Measurements from ENCODE around the gene TTC9C.
A peak's percentile ranks its signal among the peaks of the same experiment; 100 is the strongest.
"Not testable (repeated sequence)": the region's sequence is repeated elsewhere in the genome, so short reads cannot be mapped to it uniquely, and the experiment has no call there.

The TTC9C gene, protein sequence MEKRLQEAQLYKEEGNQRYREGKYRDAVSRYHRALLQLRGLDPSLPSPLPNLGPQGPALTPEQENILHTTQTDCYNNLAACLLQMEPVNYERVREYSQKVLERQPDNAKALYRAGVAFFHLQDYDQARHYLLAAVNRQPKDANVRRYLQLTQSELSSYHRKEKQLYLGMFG

DNA sequence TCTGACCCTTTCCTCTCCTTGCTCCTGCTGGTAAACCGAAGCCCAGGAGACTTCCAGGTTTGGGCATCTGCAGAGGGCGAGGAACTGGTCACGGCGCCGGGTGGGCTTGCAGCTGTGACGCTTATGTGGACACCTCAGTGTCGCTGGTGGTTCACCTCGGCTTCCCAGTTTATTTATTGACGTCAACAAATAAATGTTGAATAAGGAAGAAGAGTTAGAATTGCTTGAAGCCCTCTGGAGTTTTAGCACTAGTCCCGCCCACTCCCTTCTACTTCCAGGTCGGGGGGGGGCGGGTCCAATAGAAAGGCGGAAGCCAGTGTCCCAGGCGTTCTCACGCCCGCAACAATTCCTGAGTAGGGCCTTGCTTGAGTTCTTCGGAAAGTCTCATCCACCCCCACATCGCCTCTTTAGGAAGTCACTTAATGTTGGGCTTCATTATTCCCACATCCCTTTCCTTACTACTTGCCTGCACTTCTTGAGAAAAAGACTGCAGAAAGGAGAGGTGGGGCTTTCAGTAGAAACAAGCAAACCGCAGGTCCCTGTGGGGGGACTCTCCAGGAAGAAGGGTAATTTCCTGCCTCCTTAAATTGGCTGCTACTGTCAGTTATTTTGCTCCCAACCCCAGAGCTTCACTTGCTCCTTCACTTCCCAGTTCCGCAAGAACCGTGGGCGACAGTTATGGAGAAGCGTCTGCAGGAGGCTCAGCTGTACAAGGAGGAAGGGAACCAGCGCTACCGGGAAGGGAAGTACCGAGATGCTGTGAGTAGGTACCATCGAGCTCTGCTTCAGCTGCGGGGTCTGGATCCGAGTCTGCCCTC, at the start of gene TTC9C:
TSS of gene TTC9C (plus strand) at position 316 of the 818 bp plus-strand sequence. CDS start at position 679, 363 bp downstream.
- peak; percentile 75 for DNase-seq

DNA sequence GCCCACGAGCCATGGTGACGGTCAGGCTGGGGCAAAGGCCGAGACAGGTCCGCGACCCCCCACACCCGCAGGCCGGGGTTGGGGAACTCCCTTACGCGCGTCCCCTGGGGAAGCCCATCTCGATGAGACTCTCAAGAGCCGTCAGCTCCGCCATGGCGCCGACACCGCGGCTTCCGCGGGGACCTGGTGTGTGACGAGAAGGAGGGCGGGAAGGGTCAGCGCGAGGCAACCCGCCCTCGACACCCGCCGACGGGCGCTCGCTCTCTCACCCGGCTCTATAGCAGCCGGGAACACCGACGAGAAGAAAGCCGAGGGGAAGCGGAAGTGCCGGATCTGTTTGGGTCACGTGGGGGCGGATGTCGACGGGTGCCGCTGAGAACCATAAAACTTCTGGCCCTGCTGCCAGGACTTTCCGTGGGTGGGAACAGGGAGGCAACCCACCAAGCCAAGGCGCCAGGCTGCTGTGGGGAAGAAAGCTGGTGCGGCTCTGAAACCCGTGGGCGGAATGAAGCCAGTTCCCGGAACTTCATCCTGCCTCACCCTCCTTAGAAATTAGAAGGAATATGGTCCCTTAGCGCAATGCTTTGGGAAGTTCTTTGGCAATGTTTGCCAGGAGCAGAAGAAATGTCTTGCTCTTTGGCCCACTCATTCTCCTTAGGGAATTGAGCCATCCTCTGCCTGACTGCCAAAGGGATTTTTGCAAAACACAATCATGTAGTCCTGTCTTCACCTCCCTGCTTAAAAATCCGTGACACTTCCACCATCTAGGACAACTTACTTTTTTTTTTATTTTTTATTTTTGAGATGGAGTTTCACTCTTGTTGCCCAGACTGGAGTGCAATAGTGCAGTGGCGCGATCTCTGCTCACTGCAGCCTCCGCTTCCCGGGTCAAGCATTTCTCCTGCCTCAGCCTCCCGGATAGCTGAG, 49.3 kb upstream of the TTC9C start, which contains the start of gene UBXN1:
TSS of gene UBXN1 (minus strand) at position 304 of the 927 bp plus-strand sequence. CDS start at position 154, 150 bp downstream.
- DNase-seq: peak; percentile 79

GRCh38 chr11:62680825-62681240, 47.5 kb upstream of the TTC9C start:
- peak; percentile 51 for DNase-seq

GRCh38 chr11:62682518-62682917, 45.8 kb upstream of the TTC9C start:
- no peak for DNase-seq

- DNase-seq: no peak
These were observed 40.5 kb upstream of the TTC9C start for GRCh38 chr11:62687508-62688396.

DNA sequence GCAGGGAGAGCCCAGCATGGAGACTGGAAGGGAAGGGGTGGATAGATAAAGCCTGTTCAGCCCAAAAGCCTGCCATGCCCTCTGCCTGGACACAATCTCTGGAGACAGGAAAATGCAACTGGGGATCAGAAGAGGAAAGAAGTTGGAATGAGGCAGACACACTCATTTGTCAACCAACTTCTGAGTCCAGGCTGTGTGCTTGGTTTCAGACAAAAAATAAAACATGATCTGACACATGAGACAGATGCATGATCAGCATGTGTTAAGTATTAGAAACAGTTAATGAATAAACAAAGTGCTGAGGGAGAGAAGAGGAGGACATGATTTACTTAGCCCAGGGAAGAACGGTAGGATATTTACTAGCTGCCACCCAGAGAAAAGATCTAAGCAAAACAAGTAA, 39.8 kb upstream of the TTC9C start:
- no peak for DNase-seq

DNA sequence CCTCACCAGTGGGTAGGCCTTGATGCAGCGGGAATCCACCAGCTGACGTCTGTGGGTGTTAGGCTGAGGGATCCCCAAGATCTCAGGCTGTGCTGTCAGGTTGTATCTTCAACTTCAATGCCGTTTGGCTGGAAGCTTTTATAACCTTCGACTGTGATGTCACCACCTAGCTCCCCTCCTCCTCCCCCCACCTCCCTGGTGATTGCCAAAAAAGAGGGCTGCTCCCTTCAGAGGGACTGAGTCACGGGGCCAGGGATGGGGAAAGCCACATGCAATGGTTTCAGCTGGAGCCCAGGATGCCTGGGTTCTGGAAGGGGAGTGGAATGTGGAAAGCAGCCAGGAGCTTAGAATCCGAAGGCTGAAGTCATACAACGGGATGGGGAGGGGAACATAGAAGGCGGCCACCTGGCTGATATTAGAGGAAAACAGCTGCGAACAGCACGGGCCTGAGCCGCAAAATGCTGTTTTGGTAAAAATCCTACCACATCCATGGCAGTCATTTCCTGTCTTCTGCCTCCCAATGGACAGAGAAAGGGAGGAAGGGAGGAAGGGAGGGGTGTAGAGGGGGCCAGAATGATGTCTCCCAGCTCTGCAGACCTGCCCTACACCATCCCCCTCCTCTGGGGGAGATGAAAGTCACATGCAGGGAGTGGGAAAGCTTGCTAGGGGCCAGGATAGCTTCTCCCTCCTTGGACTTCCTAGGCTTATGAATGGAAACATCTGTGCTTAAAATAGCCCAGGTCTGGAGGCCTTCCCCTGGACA, 38.7 kb upstream of the TTC9C start, which contains the start of gene LRRN4CL:
TSS of gene LRRN4CL (minus strand) at position 110 of the 763 bp plus-strand sequence. CDS start 1,022 bp downstream, outside the sequence.
- no peak for DNase-seq

GRCh38 chr11:62693624-62694023, 34.7 kb upstream of the TTC9C start:
- not testable (repeated sequence) for DNase-seq

DNA sequence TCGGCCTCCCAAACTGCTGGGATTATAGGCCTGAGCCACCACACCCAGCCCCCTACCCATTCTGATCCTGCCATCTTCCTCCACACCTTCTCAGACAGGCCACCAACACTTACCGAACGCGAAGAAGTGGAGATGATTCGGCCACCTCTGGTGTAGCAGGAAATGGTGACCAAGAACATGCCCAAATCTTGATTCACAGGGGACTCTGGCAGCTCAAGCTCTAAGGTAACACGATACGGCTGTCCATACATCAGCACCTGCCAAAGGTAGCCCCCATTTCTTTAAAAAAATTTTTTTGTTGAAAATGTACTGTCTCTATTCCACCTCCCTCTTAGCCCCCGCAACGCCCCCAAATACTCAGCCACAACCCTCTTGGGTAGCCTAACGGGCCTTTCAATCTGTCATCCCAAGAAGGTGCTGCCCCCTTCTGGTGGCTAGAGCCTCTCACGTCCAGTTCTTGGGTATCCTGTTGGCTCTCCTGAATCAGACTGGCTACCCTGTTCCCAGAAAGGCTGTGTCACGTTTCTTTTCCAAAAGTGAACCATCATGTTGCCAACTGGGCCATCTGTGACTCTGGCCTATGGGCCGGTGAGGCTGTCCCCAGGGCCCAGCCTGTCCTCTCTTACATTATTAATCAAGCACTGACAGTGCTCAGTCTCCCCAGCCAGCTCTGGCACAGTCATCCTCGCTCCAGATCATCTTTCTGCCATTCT, 33.7 kb upstream of the TTC9C start:
- peak; percentile 43 for DNase-seq

GRCh38 chr11:62702246-62702645, 26.0 kb upstream of the TTC9C start:
- DNase-seq: no peak

DNA sequence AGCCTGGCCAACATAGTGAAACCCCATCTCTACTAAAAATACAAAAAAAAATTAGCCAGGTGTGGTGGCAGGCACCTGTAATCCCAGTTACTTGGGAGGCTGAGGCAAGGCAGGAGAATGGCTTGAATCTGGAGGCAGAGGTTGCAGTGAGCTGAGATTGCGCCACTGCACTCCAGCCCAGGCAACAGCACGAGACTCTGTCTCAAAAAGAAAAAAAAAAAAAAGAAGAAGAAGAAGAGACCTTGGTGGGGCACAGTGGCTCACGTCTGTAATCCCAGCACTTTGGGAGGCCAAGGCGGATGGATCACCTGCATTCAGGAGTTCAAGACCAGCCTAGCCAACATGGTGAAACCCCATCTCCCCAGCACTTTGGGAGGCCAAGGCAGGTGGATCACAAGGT, 24.4 kb upstream of the TTC9C start:
- DNase-seq: not testable (repeated sequence)

DNA sequence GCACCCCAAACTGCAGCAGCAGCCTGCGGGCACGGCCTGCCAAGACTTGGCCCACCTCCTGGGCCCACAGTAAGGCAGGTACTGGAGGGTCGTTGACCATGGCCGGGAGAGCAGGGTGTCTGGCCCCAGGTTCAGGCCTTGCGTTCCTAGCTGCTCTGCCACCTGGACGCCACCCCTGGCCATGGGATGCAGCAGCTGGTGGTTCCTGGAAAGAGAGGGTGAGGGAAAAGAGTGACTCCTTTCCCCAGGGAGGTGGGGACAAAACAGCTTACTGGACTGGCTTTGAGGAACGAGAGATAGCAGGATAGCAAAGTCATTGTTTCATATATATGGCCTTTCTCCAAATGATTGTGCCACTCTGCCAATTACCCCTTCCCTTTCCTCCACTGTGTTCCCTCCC, 22.9 kb upstream of the TTC9C start:
- DNase-seq: peak; percentile 36

- peak; percentile 98 for DNase-seq
These were observed 22.1 kb upstream of the TTC9C start for GRCh38 chr11:62705880-62706849.

DNA sequence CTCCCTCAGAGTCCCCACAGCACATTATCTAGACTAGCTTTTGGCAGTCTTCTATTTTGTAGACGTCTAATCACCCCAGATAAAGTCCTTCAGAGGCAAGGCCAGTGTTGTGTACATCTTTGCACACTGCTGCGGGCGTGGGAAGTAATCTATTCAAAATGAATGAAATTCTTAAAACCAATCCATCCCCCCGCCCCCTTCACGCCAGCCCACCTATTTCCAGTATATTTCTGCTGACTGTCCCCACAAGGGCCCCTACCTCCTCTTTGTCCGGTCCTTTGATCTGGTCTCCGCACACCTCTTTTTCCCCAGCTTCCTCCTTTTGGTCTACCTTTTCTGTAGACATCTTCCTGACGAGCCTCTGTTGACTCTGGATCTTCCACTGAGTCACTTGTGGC, 21.4 kb upstream of the TTC9C start:
- DNase-seq: no peak

GRCh38 chr11:62707277-62707861, 20.9 kb upstream of the TTC9C start, which contains the start of the genes BSCL2 and GNG3:
Gene BSCL2, minus strand, starts transcription at chr11:62707424. Its CDS starts 229 bp downstream, at chr11:62707195.
Gene GNG3, plus strand, starts transcription at chr11:62707676. Its CDS starts 620 bp downstream, at chr11:62708296.
- no peak for DNase-seq

- DNase-seq: no peak
These were observed 19.9 kb upstream of the TTC9C start for GRCh38 chr11:62708392-62708791.

- DNase-seq: peak; percentile 59
These were observed 19.5 kb upstream of the TTC9C start for GRCh38 chr11:62708793-62709192.

- peak; percentile 99 for DNase-seq
These were observed 18.9 kb upstream of the TTC9C start for GRCh38 chr11:62709247-62710000.
